ENCODE measurements around the gene GPT2. TPM values are rescaled to one million over a fixed set of nuclear protein-coding genes. Genes with fewer than 3 reads are reported as not detected.
"Not testable (repeated sequence)": the region's sequence is repeated elsewhere in the genome, so short reads cannot be mapped to it uniquely, and the experiment has no call there.

Gene GPT2
- total RNA-seq, 1 donor from 2014 or later, result 21.6 TPM

DNA sequence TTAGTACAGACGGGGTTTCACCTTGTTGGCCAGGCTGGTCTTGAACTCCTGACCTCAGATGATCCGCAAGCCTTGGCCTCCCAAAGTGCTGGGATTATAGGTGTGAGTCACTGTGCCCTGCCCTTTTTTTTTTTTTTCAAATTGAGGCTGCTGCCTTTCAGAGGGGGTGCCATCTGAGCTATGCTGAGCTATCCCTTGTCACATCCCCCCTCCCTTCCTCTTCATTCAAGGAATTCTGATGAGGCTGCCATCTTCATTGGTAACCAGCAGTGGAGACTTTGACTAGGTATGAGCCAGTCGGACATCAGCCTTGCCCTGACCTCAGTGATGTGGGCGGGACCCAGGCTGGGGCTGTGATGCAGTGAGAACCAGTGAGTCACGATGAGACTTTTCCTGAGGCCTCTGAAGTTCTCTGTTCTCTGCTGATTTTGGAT lies 24.4 kb upstream of the GPT2 start:
- Histone ChIP-seq H3K79me2 (ENCODE audit: low read depth) (no peaks in the 10 kb centered on the region), H3K36me3 (no peaks in the 10 kb centered on the region), H3K27me3 (no peaks in the 10 kb centered on the region), H3K9me3 (ENCODE audit: low read depth) (no peaks in the 10 kb centered on the region), H3F3A (ENCODE audit: low read depth) (no peaks in the 10 kb centered on the region), H3K9ac (no peak overlapping the region), H3K4me3 (no peak overlapping the region), H3K4me1 (no peaks in the 10 kb centered on the region), H4K20me1 (ENCODE audit: low read depth) (no peaks in the 10 kb centered on the region), H3K27ac (no peak overlapping the region), H2AFZ (replicated peaks) (no peak overlapping the region), H3K4me2 (no peak overlapping the region)
- TF ChIP-seq EZH2phosphoT487 (IDR thresholded peaks at IDR 0.05), result no peak
- TF ChIP-seq EZH2 (IDR thresholded peaks at IDR 0.05), result no peak
- TF ChIP-seq, protein P1, sequence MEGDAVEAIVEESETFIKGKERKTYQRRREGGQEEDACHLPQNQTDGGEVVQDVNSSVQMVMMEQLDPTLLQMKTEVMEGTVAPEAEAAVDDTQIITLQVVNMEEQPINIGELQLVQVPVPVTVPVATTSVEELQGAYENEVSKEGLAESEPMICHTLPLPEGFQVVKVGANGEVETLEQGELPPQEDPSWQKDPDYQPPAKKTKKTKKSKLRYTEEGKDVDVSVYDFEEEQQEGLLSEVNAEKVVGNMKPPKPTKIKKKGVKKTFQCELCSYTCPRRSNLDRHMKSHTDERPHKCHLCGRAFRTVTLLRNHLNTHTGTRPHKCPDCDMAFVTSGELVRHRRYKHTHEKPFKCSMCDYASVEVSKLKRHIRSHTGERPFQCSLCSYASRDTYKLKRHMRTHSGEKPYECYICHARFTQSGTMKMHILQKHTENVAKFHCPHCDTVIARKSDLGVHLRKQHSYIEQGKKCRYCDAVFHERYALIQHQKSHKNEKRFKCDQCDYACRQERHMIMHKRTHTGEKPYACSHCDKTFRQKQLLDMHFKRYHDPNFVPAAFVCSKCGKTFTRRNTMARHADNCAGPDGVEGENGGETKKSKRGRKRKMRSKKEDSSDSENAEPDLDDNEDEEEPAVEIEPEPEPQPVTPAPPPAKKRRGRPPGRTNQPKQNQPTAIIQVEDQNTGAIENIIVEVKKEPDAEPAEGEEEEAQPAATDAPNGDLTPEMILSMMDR (IDR thresholded peaks at IDR 0.05), result no peak
- no peak for DNase-seq (ENCODE audit: low spot score)
- Mint-ChIP-seq H3K9me3 (peaks cover 3% of the 10 kb centered on the region), H3K4me3 (no peak overlapping the region), H3K27me3 (ENCODE audit: insufficient read depth, low read depth) (peaks cover 2% of the 10 kb centered on the region), H3K36me3 (no peaks in the 10 kb centered on the region), H3K4me1 (no peaks in the 10 kb centered on the region), H3K27ac (no peak overlapping the region)

DNA sequence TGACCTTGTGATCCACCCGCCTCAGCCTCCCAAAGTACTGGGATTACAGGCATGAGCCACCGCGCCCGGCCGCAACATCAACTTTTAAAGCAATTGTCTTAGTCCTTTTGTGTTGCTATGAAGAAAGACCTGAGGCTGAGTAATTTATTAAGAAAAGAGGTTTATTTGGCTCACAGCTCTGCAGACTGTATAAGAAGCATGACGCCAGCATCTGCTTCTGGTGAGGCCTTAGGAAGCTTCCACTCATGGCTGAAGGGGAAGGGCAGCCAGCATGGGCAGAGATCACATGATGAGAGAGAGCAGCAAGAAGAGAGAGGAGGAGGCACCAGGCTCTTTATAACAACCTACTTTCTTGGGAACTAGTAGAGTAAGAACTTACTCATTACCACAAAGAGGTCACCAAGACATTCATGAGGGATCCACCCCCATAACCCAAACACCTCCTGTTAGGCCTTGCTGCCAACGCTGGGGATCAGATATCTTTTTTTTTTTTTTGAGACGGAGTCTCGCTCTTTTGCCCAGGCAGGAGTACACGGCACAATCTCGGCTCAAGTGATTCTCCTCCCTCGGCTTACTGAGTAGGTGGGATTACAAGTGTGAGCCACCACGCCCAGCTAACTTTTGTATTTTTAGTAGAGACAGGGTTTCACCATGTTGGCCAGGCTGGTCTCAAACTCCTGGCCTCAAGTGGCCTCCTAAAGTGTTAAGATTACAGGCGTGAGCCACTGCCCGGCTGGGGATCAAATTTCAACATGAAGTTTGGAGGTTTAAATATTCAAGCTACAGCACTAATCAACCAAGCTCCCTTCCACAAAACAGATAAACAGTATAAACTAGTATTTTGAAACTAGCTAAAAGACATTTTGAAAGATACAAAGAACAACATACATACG lies 21.4 kb upstream of the GPT2 start:
- Histone ChIP-seq H3K79me2 (ENCODE audit: low read depth) (no peaks in the 10 kb centered on the region), H3K4me2 (no peak overlapping the region), H3K36me3 (no peaks in the 10 kb centered on the region), H3K9me3 (ENCODE audit: low read depth) (no peaks in the 10 kb centered on the region), H2AFZ (replicated peaks) (no peak overlapping the region), H3F3A (ENCODE audit: low read depth) (no peaks in the 10 kb centered on the region), H3K27ac (no peak overlapping the region), H3K4me3 (no peak overlapping the region), H3K27me3 (no peaks in the 10 kb centered on the region), H3K9ac (no peak overlapping the region), H4K20me1 (ENCODE audit: low read depth) (no peaks in the 10 kb centered on the region), H3K4me1 (no peaks in the 10 kb centered on the region)
- no peaks in the 10 kb centered on the region for H3K4me1 Mint-ChIP-seq
- TF ChIP-seq EZH2phosphoT487 (IDR thresholded peaks at IDR 0.05) (no peak), EZH2 (IDR thresholded peaks at IDR 0.05) (no peak)
- TF ChIP-seq, protein P1 (IDR thresholded peaks at IDR 0.05), result no peak
- H3K27me3 Mint-ChIP-seq (ENCODE audit: insufficient read depth, low read depth), result peaks cover 5% of the 10 kb centered on the region
- H3K9me3 Mint-ChIP-seq, result peaks cover 4% of the 10 kb centered on the region
- H3K4me3 Mint-ChIP-seq, result no peak overlapping the region
- no peaks in the 10 kb centered on the region for H3K36me3 Mint-ChIP-seq
- H3K27ac Mint-ChIP-seq, result no peak overlapping the region
- DNase-seq (ENCODE audit: low spot score), result no peak

DNA sequence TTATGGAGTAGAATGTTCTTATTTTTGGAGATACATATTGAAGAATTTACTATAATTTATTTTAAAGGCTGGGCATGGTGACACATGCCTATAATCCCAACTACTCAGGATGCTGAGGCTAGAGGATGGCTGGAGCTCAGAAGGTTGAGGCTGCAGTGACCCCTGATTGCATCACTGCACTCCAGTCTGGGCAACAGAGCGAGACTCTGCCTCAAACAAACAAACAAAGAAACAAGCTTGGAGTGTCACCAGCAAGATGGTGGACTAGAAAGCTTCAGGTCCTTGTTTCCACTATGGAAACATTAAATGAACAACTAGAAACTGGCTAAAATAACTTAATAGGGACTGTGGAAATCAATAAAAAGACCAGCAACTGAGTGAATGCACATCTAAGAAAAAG lies 17.9 kb upstream of the GPT2 start:
- Histone ChIP-seq H3K4me3 (no peak overlapping the region), H3K27ac (no peak overlapping the region), H3K27me3 (no peaks in the 10 kb centered on the region), H4K20me1 (ENCODE audit: low read depth) (no peaks in the 10 kb centered on the region), H3K4me1 (no peaks in the 10 kb centered on the region), H3K79me2 (ENCODE audit: low read depth) (no peaks in the 10 kb centered on the region), H3K4me2 (no peak overlapping the region), H3K36me3 (no peaks in the 10 kb centered on the region), H3K9ac (no peak overlapping the region), H2AFZ (replicated peaks) (no peak overlapping the region), H3F3A (ENCODE audit: low read depth) (no peaks in the 10 kb centered on the region), H3K9me3 (ENCODE audit: low read depth) (no peaks in the 10 kb centered on the region)
- no peak overlapping the region for H3K4me3 Mint-ChIP-seq
- H3K27me3 Mint-ChIP-seq (ENCODE audit: insufficient read depth, low read depth), result peaks cover 7% of the 10 kb centered on the region
- H3K4me1 Mint-ChIP-seq, result no peaks in the 10 kb centered on the region
- TF ChIP-seq EZH2phosphoT487 (IDR thresholded peaks at IDR 0.05) (no peak), EZH2 (IDR thresholded peaks at IDR 0.05) (no peak)
- TF ChIP-seq, protein P1 (IDR thresholded peaks at IDR 0.05), result no peak
- H3K9me3 Mint-ChIP-seq, result peaks cover 4% of the 10 kb centered on the region
- DNase-seq (ENCODE audit: low spot score), result no peak
- H3K27ac Mint-ChIP-seq, result no peak overlapping the region
- no peaks in the 10 kb centered on the region for H3K36me3 Mint-ChIP-seq

DNA sequence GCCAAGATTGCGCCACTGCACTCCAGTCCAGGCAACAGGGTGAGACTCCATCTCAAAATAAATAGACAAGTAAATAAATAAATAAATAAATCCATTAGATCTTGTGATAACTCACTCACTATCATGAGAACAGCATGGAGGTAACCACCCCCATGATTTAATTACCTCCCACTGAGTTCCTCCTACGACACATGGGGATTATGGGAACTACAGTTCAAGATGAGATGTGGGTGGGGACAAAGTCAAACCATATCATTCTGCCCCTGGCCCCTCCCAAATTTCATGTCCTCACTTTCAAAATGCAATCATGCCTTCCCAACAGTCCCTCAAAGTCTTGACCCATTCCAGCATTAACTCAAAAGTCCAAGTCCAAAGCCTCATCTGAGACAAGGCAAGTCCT lies 16.7 kb upstream of the GPT2 start:
- not testable (repeated sequence) for DNase-seq (ENCODE audit: low spot score); H3K9me3 Mint-ChIP-seq; H3K4me3 Mint-ChIP-seq; H3F3A ChIP-seq (ENCODE audit: low read depth); H3K9ac ChIP-seq; H3K27me3 Mint-ChIP-seq (ENCODE audit: insufficient read depth, low read depth); H3K36me3 ChIP-seq; H2AFZ ChIP-seq (replicated peaks); H3K27ac Mint-ChIP-seq; H3K4me1 ChIP-seq; H3K9me3 ChIP-seq (ENCODE audit: low read depth); H3K36me3 Mint-ChIP-seq; H3K4me2 ChIP-seq; H3K4me1 Mint-ChIP-seq; H3K27ac ChIP-seq; H4K20me1 ChIP-seq (ENCODE audit: low read depth); H3K79me2 ChIP-seq (ENCODE audit: low read depth); H3K4me3 ChIP-seq; H3K27me3 ChIP-seq

DNA sequence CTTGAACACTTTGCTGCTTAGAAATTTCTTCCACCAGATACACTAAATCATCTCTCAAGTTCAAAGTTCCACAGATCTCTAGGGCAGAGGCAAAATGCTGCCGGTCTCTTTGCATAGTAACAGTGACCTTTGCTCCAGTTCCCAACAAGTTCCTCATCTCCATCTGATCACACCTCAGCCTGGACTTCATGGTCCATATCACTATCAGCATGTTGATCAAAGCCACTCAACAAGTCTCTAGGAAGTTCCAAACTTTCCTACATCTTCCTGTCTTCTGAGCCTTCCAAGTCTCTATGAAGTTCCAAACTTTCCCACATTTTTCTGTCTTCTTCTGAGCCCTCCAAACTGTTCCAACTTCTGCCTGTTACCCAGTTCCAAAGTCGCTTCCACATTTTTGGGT lies 15.3 kb upstream of the GPT2 start:
- not testable (repeated sequence) for H3K4me1 Mint-ChIP-seq; H2AFZ ChIP-seq (replicated peaks); H3K27ac Mint-ChIP-seq; H3K9me3 Mint-ChIP-seq; H3K27me3 ChIP-seq; H3K36me3 ChIP-seq; H3K27ac ChIP-seq; H3K36me3 Mint-ChIP-seq; H3K4me3 Mint-ChIP-seq; H3K9ac ChIP-seq; H3K79me2 ChIP-seq (ENCODE audit: low read depth); H3K4me3 ChIP-seq; H3K4me2 ChIP-seq; H4K20me1 ChIP-seq (ENCODE audit: low read depth); H3K9me3 ChIP-seq (ENCODE audit: low read depth); H3K4me1 ChIP-seq; H3K27me3 Mint-ChIP-seq (ENCODE audit: insufficient read depth, low read depth); DNase-seq (ENCODE audit: low spot score); H3F3A ChIP-seq (ENCODE audit: low read depth)

Measured in neural progenitor cell (in vitro differentiated cells).